HL-60/S4 treated with retinoic acid at 250 ng/mL for 4 days and 3 days (cell line): ENCODE measurements around the gene NEK4.

ENCODE experiments used
- in situ Hi-C: fragments of 300-500 bp; cut with MboI; formaldehyde crosslinking; loops from 2 replicates; pipeline ENCODE4 v1.7.0; 2022; ENCODE audit warnings: low sequenced_read_pairs

NEK4 gene

DNA sequence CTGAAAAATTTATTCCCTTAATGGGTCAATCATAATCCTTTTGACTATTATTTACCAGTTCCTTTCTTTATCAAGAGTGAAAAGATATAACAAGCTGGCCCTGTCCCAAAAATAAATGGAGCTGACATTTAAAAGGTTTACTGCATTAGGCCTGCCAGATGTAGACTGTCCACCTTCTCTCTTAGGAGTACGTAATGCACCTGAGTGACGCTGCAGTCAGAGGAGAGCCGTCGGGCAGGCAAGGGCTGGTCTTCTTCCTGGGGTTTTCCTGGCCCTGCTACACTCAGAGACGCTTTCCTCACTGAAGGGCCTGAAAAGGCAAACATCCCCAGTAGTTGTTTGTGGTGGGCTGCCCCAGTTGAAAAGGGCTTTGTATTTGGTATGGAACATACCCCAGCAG is 27.6 kb downstream of the NEK4 start:
- in situ Hi-C loops: loop anchor here (25.0 kb wide), 1 partner anchor 319 kb away; no protein-coding TSS in a partner anchor

DNA sequence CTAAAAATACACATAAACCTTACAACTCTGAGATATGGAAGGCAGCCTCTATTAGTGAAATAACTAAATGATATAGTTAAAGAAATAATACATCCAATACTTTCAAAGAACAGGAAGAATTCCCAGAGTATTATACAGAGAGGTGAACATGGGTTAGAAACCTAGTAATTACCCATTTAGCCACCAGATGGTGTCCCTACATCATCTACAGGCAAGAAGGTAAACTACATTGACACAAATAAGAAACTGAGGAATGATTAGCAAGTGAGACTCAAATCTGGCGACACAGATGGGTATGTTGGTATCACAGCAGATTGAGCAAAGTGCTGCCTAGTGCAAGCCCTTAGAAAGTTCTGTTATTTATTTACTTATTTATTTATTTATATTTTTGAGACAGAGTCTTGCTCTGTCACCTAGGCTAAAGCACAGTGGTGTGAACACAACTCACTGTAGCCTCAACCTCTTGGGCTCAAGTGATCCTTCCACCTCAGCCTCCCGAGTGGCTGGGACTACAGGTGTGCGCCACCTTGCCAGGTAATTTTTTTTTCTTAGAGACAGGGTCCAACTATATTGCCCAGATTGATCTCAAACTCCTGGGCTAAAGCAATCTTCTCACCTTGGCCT is 28.2 kb downstream of the NEK4 start:
- in situ Hi-C loops: loop anchor here (25.0 kb wide), 1 partner anchor 320 kb away; no protein-coding TSS in a partner anchor

DNA sequence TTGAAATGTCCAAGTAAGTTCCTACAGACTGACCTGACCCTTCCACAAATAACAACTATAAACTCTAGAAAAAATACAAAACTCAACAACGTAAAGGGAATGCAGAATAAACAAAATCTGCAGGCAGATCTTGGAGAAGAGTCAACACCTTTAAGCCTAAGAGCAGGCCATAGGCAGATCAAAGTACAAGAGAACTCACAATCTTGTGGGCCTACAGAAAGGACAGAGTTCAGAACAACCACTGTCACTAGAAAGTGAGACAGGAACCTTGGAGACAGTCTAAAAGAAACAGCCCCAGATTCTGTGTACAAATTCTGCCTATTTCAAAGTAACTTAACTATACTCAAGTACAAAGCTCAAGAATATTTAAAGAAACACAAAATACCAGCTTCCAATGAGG is 31.0 kb downstream of the NEK4 start:
- in situ Hi-C loops: loop anchor here (25.0 kb wide), 1 partner anchor 323 kb away; no protein-coding TSS in a partner anchor

DNA sequence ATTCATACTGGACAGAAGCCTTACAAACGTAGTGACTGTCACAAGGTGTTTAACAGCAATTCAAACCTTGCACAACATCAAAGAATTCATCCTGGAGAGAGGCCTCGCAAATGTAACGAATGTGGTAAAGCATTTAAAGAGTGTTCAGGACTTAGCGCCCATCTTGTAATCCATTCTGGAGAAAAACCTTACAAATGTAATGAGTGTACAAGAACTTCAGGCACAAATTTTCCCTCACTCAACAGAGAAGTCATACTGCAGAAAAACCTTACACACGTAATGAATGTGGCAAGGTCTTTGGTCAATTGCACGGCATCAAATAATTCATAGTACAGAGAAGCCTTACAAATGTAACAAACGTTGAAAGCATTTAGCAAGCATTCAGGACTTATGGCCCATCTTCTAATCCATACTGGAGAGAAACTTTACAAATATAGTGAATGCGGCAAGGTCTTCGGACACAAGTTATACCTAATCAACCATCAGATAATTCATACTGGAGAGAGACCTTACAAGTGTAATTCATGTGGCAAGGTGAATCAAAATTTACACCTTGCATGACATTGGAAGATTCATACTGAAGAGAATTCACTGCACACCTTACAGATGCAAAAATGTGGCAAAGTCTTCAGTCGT is 37.4 kb downstream of the NEK4 start:
- in situ Hi-C loops: loop anchor here (25.0 kb wide), 1 partner anchor 329 kb away; no protein-coding TSS in a partner anchor

DNA sequence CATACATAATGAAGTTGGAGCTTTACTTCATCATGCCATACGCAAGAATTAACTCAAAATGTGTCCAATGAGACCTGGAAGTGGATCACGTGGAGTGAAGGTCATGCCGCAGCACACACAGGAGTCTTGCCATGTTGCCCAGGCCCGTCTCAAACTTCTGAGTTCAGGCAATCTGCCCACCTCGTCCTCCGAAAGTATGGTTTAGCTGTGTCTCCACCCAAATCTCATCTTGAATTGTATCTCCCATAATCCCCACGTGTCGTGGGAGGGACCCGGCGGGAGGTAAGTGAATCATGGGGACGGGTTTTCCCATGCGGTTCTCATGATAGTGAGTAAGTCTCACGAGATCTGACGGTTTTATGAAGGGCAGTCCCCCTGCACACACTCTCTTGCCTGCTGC is 39.1 kb downstream of the NEK4 start:
- in situ Hi-C loops: loop anchor here (25.0 kb wide), 1 partner anchor 331 kb away; no protein-coding TSS in a partner anchor

DNA sequence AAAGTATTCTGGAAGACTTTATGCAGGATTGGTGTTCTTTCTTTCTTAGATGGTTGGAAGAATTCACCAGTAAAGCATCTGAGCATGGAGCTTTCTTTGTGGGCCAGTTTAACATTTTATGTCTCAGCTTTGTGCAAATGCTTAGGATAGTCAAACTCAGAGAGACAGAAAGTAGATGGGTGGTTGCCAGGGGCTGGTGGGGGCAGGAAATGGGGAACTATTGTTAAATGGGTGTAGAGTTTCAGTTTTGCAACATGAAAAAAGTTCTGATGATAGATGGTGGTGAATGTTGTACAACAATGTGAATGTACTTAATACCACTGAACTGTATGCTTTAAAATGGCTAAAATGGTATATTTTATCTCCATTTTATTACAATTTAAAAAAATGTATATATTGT is 40.1 kb downstream of the NEK4 start:
- in situ Hi-C loops: loop anchor here (25.0 kb wide), 1 partner anchor 332 kb away; no protein-coding TSS in a partner anchor

DNA sequence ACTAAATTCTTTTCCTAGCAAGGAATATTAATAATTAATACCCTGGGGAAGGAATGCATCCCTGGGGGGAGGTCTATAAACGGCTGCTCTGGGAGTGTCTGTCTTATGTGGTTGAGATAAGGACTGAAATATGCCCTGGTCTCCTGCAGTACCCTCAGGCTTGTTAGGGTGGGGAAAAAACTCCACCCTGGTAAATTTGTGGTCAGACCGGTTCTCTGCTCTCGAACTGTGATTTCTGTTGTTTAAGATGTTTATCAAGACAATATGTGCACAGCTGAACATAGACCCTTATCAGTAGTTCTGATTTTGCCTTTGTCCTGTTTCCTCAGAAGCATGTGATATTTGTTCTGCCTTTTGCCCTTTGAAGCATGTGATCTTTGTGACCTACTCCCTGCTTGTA is 42.0 kb downstream of the NEK4 start:
- in situ Hi-C loops: loop anchor here (25.0 kb wide), 1 partner anchor 334 kb away; no protein-coding TSS in a partner anchor

DNA sequence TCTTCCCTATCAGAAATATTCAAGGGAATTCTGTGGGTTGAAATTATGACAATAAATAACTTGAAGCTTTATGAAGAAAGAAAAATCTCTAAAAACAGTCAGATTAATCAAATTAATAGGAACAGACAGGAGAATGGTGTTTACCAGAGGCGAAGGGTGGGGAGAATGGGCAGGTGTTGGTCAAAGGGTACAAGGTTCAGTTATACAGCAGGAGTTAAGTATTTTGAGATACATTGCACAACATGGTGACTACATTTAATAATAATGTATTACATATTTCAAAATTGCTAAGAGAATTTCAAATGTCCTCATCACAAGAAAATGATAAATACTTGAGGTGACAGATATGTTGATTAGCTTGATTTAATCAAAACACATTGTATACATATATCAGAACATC is 46.2 kb downstream of the NEK4 start:
- in situ Hi-C loops: no loop called here

DNA sequence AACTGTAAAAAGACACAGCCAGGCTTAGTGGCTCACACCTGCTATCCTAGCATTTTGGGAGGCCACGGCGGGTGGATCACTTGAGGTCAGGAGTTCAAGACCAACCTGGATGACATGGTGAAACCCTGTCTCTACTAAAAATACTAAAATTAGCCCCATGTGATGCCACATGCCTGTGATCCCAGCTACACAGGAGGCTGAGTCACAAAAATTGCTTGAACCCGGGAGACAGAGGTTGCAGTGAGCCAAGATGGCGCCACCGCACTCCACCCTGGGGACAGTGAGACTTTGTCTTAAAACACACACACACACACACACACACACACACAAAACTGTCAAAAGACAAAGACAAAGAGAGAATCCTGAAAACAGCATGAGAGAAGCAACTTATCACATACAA is 46.8 kb downstream of the NEK4 start:
- in situ Hi-C loops: no loop called here

DNA sequence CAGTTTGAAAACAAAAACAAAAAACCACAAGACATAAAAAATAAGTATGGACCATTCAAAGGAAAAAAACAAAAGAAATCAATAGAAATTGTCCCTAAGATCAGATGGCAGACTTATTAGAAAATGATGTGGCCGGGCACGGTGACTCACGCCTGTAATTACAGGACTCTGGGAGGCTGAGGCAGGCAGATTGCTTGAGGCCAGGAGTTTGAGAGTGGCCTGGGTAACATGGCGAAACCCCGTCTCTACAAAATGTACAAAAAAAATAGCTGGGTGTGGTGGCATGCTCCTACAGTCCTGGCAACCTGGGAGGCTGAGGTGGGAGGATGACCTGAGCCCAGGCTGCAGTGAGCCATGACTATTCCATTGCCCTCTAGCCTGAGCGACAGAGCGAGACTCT is 48.2 kb downstream of the NEK4 start:
- in situ Hi-C loops: no loop called here

DNA sequence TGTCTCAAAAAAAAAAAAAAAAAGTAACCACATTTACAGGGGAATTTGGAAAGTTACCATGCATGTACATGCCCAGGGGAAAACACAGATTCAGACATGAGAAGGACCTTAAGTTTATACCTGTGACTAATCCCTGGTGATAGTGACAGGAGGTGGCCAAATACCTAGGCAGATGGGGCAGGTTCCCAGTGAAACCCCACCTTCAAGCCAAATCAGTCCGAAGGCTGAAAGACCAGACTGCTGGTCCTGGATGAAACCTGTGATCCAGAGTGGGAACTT is 49.1 kb downstream of the NEK4 start:
- in situ Hi-C loops: no loop called here

DNA sequence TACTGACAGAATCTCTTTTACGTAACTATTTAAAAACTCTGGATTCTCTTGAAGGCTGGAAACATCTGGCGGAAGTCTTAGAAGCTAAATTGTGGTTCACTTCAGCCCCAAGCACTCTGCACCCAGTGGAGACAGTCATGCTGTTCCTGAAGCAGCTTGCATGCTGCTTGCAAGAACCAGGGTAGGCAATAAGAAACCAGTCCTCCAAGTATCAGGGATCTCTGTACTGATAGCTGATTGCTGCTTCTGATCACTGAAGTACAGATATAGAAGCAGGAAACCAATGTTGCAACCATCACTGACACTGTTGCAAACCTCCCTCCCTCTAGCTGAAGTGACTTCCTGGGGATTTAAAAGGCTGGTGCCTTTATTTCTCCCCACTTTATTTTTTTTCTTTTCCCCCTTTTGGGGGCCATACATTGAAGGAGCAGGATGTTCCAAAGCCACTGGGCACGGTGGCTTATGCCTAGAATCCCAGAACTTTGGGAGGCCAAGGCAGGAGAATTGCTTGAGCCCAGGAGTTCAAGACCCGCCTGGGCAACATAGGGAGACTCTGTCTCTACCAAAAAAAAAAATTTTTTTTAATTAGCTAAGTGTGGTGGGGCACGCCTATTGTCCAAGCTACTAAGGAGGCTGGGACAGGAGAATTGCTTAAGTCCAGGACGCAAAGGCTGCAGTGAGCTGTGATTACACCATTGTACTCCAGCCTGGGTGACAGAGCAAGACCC is 49.6 kb downstream of the NEK4 start:
- in situ Hi-C loops: no loop called here

DNA sequence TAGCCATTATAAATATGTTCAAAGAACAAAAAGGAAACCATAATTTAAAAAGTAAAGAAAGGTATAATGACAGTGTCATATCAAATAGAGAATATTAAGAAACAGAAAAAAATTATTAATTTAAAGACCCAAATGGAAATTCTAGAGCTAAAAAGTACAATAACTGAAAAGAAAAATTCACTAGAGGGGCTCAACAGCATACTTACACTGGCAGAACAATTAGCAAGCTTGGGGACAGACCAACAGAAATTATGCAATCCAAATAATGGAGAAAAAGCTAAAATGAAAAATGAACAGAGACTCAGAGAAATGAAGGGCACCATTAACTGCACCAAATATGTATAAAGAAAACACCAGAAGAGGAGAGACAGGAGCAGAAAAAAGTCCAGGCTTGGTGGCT is 51.1 kb downstream of the NEK4 start:
- in situ Hi-C loops: no loop called here

DNA sequence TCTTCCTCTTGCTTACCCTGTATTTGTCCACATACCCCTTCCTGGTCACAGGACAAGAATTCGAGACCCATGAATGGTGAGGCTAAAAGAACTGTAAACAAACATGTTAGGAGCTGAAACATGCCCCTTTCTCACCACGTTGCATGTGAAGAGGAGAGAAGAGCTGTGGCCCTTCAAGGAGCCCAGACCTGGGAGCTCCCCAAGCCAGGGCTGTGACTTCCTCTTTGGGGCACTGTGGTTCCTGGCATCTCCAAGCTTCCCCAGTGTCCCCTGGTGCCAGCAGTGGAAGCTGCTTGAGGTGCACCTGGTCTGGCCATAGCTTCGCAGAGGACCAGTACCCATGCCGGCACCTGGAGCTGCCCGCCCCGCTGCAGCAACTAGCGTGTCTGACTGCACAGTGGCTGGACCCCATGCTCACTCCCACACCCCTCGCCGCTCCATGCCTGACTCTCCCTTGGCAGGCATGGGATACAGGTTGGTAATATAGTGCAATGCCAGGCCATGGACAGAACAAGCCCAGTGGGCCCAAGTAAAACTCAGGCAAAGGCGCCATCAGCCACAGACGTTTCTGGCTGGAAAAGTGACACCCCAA is 54.9 kb downstream of the NEK4 start:
- in situ Hi-C loops: no loop called here

DNA sequence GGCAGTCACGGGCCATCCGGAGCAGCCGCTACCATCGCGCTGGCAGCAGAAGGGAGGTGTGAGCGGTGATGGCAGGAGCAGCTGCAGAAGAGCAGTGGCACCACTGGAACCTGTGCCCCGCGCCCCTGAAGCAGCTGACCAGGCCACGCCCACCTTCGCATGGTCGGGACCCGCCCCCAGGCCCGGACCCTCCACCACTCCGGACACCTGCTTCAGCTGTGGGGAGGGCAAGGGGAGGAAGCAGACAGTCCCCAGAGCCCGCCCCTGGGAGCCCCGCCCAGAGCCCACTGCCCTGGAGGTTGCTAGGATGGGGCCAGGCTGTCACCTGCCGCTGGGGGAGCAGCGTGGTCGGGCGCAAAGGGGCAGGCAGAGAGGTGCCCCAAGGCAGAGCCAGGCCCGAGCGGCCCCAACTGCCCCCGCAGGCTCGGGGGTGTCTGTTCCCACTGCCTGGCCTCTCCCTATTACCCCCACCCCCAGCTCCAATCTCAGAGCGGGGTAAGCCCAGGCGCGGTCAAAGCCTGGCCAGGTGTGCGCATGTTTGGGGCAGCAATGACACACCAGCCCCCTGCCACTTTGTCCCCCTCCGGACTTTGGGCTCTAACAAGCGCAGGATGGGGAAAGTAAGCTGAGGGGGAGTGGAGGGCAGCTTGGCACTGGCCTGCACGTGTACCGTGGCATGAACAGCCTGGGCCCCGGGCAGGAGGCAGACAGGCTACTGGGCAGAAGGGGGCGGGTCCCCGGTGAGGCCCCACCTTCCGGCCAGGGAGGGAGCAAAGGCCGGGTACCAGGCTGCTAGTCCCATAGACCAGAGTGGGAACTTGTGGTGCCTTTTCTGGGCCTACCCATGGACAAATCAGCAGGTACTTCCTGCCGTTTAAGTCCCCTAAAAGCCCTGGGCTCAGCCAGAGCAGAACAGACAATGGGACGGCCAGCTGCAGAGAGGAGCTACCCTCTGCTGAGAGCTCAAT is 56.1 kb downstream of the NEK4 start:
- in situ Hi-C loops: no loop called here

DNA sequence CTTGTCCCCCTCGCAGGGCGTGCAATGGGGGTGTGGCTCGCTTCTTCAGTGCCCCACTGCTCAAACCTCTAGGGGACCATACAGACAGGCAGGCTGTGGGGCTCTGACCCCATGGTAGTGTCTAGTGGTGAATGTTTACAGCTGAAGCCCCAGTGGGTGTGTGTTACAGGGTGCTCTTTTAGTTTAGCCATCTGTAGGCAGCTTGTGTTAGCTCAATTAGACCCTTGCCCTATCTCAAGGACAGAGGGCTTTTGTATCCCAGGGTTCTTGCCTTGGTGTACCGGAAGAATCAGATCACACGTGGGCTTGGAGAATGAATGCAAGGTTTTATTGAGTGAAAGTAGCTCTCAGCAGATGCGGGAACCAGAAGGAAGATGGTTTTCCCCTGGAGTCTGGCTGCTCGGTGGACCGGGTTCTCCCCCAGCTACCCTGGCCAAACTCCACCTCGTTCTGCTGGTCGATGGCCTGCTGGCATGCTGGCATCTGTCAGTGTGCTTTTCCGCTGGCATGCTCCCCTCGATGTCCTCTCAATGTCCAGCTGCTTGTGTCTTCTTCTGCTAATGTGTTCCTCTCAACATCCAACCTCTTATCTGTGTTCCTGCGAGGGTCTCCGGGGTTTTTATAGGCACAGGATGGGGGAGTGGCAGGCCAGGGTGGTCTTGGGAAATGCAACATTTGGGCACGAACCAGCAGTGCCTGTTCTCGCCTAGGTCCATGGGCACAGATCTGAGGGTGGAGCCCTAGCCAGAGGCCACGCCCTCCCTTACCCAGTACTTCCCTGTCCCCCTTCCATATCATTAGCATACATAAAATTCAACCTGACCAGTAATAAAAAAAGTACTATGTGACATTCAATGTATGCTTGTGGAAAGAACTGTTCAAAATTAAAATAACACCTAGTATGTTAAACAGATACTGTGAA is 58.2 kb downstream of the NEK4 start:
- in situ Hi-C loops: no loop called here

DNA sequence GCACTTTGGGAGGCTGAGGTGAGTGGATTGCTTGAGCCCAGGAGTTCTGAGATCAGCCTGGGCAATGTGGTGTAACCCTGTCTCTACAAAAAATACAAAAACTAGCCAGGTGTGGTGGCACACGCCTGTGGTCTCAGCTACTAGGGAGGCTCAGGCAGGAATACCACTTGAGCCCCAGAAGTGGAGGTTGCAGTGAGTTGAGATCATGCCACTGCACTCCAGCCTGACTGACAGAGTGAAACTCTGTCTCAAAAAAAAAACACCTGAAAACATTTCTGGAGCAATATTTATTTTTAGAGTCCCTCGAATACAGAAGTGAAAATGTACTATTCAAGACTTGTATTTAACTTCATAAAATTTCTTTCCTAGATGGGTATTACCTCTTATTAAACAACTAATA is 60.2 kb downstream of the NEK4 start:
- in situ Hi-C loops: no loop called here

DNA sequence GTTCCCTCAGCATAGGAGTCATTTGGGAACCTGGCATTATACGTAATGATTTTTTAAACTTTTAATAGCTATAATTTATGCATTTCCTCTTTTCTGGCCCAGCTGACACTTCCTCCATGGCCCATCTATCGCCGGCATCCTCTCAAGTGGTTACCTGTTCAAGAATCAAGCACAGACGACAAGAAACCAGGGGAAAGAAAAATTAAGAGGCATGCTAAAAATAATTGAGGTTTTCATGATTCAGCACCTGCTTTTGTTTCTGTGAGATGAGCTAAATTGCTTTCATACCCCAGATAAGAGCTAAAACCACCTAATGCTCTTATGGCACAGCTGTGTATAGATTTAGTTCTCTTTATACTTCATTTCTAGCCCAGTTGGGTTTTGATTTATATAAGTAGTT is 63.2 kb downstream of the NEK4 start:
- in situ Hi-C loops: no loop called here
